Sigmoid colon (tissue), 4 donors: Measurements from ENCODE around the gene NTM.

Experiments used
- CTCF ChIP-seq, 4 experiments: fragments of 450-650 bp in 3 of 4; fragments of 200-600 bp in 1 of 4; IDR thresholded peaks; one replicate each; pipeline ENCODE4 v1.5.1; 2016 to 2019; ENCODE audit warnings: antibody characterized with exemption in 4 of 4, mild to moderate bottlenecking in 3 of 4, moderate library complexity in 2 of 4
- EP300 ChIP-seq, 4 donors: sonication (generic); formaldehyde crosslinking; IDR thresholded peaks; one replicate each; pipeline ENCODE4 v1.6.1; 2017; ENCODE audit warnings: antibody characterized with exemption in 4 of 4
- POLR2A ChIP-seq, 2 donors: fragments of 450-650 bp; IDR thresholded peaks; one replicate each; pipeline ENCODE4 v1.6.1; 2016; ENCODE audit warnings: antibody characterized with exemption in 2 of 2, mild to moderate bottlenecking in 2 of 2, moderate library complexity in 2 of 2
- POLR2AphosphoS5 ChIP-seq, 4 donors: sonication (generic); formaldehyde crosslinking; IDR thresholded peaks; one replicate each; pipeline ENCODE4 v1.6.1; 2017; ENCODE audit warnings: antibody characterized with exemption in 4 of 4

GRCh38 chr11:132158091-132158490, 787.7 kb downstream of the NTM start:
- TF ChIP-seq EP300 (IDR thresholded peaks at IDR 0.05) (no peak), CTCF (IDR thresholded peaks at IDR 0.05) (no peak), POLR2A (IDR thresholded peaks at IDR 0.05) (no peak), POLR2AphosphoS5 (IDR thresholded peaks at IDR 0.05) (no peak)
